ENCODE data around the gene STK38L. TPM values are rescaled to one million over a fixed set of nuclear protein-coding genes. Genes with fewer than 3 reads are reported as not detected.

STK38L gene
- total RNA-seq = 30.9 TPM

DNA sequence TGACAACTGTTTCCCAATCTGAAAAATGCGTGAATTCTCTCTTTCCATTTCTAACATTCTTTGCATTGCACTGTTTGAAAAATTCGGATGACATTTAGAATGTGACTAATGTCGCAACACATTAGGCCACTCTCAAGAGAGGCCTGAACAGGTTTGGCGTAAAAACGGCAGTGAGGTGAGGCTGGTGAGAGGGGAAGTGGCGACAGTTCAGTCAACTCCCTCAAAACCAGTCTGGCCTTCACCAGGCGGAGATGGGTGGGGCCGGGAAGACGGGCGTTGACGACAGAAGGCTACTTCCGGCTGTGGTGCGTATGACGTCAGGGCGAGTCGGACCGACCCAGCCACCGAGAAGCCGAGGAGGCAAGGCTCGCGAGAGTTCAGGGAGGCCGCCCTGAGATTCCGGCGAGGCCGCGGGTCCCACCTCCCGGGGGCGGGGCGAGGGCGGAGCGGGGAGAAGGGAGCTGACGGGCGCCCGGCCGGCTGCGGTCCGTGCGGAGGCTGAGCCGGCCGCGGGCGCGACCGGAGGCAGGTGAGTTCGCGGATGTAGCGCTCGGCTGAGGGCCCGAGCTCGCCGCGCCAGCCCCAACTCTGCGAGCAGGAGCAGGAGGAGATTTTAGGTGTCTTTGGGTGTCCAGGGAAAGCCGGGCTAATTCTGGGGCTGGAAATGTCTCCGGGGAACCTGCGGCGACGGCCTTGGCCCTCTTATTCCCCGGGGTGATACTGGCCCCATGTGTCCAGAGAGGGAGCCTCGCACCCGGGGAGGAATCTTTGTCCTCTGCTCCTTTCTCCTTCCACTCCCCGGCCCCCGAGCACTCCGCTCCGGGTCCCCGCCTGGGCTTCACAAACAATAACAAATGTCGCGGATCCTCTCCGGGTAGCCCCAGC lies at the start of gene STK38L:
Gene STK38L (plus strand): TSS at position 483 of the 885 bp plus-strand sequence. CDS start 53,435 bp downstream, outside the sequence.

DNA sequence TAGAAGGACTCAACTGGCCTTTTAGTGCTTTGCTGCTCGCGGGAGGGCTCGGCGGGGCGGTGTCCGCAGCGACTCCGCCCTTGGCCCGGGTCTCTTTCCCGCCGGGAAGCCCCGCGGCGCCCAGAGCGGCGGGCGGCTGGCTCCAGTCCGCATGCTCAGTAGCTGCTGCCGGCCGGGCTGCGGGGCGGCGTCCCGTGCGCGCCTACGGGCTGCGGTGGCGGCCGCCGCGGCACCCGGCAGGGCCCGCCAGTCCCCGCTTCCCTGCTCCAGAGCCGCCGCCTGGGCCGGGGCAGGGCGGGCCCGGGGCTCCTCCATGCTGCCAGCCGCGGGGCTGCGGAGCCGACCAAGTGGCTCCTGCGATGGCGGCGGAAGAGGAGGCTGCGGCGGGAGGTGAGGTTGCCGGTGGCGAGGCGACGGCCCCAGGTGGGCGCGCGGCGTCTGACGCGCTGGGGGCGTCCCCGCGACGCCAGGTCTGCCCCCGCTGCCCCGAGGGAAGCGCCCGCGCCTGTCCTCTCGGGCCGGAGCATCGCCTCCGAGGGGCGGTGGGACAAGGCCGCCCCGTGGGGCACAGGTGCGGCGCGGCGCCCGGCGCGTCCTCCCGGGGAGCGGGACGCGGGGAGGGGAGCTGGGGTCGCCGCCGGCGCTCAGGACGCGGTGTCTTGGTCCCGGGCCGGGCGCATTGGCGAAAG lies 88.8 kb downstream of the STK38L start, which contains the start of gene BMAL2:
Gene BMAL2 (plus strand): TSS at position 123 of the 689 bp plus-strand sequence. CDS start 237 bp downstream, at position 360.

Other genes starting within 250 kb of the STK38L start
- gene TM7SF3, start 229.9 kb upstream of the STK38L start, total RNA-seq = 116 TPM
- gene MED21, start 221.7 kb upstream of the STK38L start, total RNA-seq = 101 TPM
- not detected for gene C12orf71, start 161.7 kb upstream of the STK38L start, total RNA-seq
- 54.4 TPM for gene BMAL2, start 88.5 kb downstream of the STK38L start, total RNA-seq
- 0.46 TPM for gene SMCO2, start 202.4 kb downstream of the STK38L start, total RNA-seq